Gastroesophageal sphincter (tissue), 4 donors: ENCODE results near the gene PCMTD2. TPM values are rescaled to one million over a fixed set of nuclear protein-coding genes. Genes with fewer than 3 reads are reported as not detected.

ENCODE experiments used
- ATAC-seq: fragments of 150-250 bp; one replicate; pipeline ENCODE4 v1.9.1; 2016; ENCODE audit warnings: mild to moderate bottlenecking, moderate library complexity
- H3K27ac ChIP-seq, 4 donors: fragments of 200-600 bp; sonication (generic) in 3 of 4; 1 replicate in 3 of 4; 2 replicates in 1 of 4; pipeline ENCODE4 v1.5.1; 2016 to 2019
- H3K27me3 ChIP-seq: fragments of 200-600 bp; sonication (generic); one replicate; pipeline ENCODE4 v1.5.1; 2019
- H3K36me3 ChIP-seq, 2 donors: fragments of 200-600 bp; sonication (generic); one replicate each; pipeline ENCODE4 v1.5.1; 2019; ENCODE audit warnings: control low read depth in 1 of 2
- H3K4me1 ChIP-seq, 3 donors: fragments of 200-600 bp; sonication (generic); 1 replicate in 2 of 3; 2 replicates in 1 of 3; pipeline ENCODE4 v1.5.1; 2016 to 2019; ENCODE audit warnings: control low read depth in 2 of 3
- H3K4me3 ChIP-seq, 2 donors: fragments of 200-600 bp; sonication (generic); one replicate each; pipeline ENCODE4 v1.5.1; 2019; ENCODE audit warnings: mild to moderate bottlenecking in 1 of 2, moderate library complexity in 1 of 2
- H3K9me3 ChIP-seq, 3 donors: fragments of 200-600 bp; sonication (generic); one replicate each; pipeline ENCODE4 v1.5.1; 2017 to 2019; ENCODE audit warnings: control low read depth in 2 of 3
- EP300 ChIP-seq: sonication (generic); formaldehyde crosslinking; IDR thresholded peaks from one replicate; pipeline ENCODE4 v1.6.1; 2017; ENCODE audit warnings: antibody characterized with exemption, mild to moderate bottlenecking
- POLR2A ChIP-seq, 2 donors: fragments of 450-650 bp; IDR thresholded peaks; one replicate each; pipeline ENCODE4 v1.6.1; 2017; ENCODE audit warnings: antibody characterized with exemption in 2 of 2, mild to moderate bottlenecking in 2 of 2, moderate library complexity in 1 of 2
- POLR2AphosphoS5 ChIP-seq: sonication (generic); formaldehyde crosslinking; IDR thresholded peaks from one replicate; pipeline ENCODE4 v1.6.1; 2017; ENCODE audit warnings: antibody characterized with exemption
- WGBS, 2 donors: methylation state at CpG; one replicate each; pipeline ENCODE4 v1.1.5; 2018; ENCODE audit warnings: low coverage in 1 of 2; 5-methylcytosine and 5-hydroxymethylcytosine counted together
- total RNA-seq, 4 donors: library from RNA; depleted of rRNA; stranded (reverse); fragments of >200 nt; gene quantifications; one replicate each; pipeline ENCODE4 v1.1.0, GENCODE V29; 2016
- TF ChIP-seq, protein P1 (sequence below), 4 experiments: fragments of 200-600 bp in 2 of 4; fragments of 450-650 bp in 2 of 4; sonication (generic) in 1 of 4; IDR thresholded peaks; one replicate each; pipeline ENCODE4 v1.5.1; 2017 to 2019; ENCODE audit warnings: antibody characterized with exemption in 4 of 4, mild to moderate bottlenecking in 2 of 4, moderate library complexity in 2 of 4

PCMTD2 gene
- total RNA-seq, 4 donors from 2014 or later = 46.0 to 70.0 (median 48.1) TPM

DNA sequence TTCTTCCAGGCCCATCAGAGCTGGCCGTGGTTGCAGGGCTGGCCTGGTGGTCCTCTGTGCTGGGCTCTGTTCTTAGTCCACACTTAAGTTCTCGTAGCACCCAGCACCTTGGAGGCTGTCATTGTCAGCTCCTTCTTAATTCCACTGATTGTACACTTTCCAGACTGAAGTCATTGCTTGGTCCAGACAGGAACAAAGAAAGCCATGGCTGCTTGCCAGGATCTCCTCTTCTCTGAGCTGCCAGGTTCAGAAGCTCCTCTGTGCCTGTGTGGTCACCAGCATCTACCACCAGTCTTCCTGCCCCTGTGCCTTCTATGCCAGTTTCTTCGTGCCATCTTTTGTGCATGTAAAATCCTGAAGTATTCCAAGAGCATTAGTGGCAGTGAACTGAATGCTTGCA lies 39.5 kb upstream of the PCMTD2 start:
- no peak overlapping the region for H3K27ac ChIP-seq
- no peak for ATAC-seq

DNA sequence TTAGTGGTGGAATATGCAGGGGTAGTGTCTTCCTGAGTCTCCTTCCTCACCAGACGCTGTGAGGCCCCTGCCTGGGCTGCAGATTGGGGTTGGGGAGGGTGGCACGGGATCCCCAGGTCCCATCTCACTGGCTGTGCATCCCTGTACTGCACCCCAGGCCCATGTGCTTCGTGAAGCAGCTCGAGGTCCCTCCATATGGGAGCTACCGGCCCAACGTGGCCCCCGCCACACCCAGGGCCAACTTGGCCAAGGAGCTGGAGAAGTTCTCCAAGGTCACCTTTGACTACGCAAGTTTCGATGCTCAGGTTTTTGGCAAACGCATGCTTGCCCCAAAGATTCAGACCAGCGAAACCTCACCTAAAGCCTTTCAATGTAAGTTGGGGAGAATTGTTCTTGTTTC lies 38.6 kb upstream of the PCMTD2 start:
- peaks cover 0 to 32% (median 15%) of the 10 kb centered on the region in 3 donors for H3K4me1 ChIP-seq
- H3K36me3 ChIP-seq = no peaks in the 10 kb centered on the region
- ATAC-seq = no peak
- no peaks in the 10 kb centered on the region for H3K9me3 ChIP-seq
- TF ChIP-seq, protein P1, sequence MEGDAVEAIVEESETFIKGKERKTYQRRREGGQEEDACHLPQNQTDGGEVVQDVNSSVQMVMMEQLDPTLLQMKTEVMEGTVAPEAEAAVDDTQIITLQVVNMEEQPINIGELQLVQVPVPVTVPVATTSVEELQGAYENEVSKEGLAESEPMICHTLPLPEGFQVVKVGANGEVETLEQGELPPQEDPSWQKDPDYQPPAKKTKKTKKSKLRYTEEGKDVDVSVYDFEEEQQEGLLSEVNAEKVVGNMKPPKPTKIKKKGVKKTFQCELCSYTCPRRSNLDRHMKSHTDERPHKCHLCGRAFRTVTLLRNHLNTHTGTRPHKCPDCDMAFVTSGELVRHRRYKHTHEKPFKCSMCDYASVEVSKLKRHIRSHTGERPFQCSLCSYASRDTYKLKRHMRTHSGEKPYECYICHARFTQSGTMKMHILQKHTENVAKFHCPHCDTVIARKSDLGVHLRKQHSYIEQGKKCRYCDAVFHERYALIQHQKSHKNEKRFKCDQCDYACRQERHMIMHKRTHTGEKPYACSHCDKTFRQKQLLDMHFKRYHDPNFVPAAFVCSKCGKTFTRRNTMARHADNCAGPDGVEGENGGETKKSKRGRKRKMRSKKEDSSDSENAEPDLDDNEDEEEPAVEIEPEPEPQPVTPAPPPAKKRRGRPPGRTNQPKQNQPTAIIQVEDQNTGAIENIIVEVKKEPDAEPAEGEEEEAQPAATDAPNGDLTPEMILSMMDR (IDR thresholded peaks at IDR 0.05) = no peak
- TF ChIP-seq POLR2AphosphoS5 (no peak), POLR2A (IDR thresholded peaks at IDR 0.05) (no peak), EP300 (no peak)
- no peak overlapping the region for H3K4me3 ChIP-seq
- WGBS, 2 donors = 100% methylated on average over 1 of the region's 11 CpGs; no CpG with 5 or more reads in 1 of the 2 donors
- H3K27me3 ChIP-seq = peaks cover 19% of the 10 kb centered on the region
- no peak overlapping the region for H3K27ac ChIP-seq

More for the DNA sequence above, 39.5 kb upstream of the PCMTD2 start:
- H3K36me3 ChIP-seq = no peaks in the 10 kb centered on the region
- H3K4me3 ChIP-seq = no peak overlapping the region
- H3K9me3 ChIP-seq = no peaks in the 10 kb centered on the region
- H3K27me3 ChIP-seq = peaks cover 12% of the 10 kb centered on the region
- peaks cover 0 to 34% (median 15%) of the 10 kb centered on the region in 3 donors for H3K4me1 ChIP-seq
- TF ChIP-seq EP300 (no peak), POLR2AphosphoS5 (no peak), POLR2A (IDR thresholded peaks at IDR 0.05) (no peak)
- TF ChIP-seq, protein P1 (IDR thresholded peaks at IDR 0.05) = no peak
- WGBS, 2 donors = 40 to 59% methylated on average over 2 to 3 of the region's 3 CpGs

DNA sequence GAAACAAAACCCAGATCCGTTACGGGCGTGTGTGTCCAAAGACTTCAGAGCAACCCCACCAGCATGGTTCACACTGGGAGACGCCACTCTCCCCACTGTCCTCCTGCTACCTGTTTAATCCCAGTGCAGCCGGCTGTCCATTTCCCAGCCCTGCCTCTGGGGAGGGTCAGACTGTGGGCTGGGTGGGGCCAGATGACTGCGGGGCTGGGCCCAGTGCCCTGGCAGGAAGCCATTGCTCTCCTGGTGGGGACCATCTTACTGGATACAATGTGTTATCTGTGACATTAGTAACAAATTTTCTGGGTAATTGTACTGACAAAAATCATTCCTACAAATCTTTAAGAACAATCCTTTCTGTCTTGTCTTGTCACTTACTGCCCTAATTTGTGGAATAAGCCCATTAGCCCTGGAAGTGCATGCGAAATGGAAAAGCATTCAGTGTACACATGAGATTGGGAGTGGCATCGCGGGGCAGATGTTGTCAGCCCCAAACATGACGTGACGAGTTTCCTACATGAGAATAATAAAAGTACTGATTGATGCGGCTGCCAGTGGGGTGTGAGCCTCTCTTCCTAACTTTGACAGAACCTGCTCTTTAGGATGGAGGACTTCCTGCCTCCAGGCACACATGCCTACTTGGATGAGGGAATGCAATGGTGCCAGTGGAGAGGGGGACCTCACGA lies 37.9 kb upstream of the PCMTD2 start:
- no peak for ATAC-seq
- Histone ChIP-seq H3K4me1 (peaks cover 0 to 24% (median 10%) of the 10 kb centered on the region in 3 donors), H3K36me3 (no peaks in the 10 kb centered on the region), H3K27me3 (peaks cover 24% of the 10 kb centered on the region), H3K9me3 (no peaks in the 10 kb centered on the region), H3K4me3 (no peak overlapping the region), H3K27ac (no peak overlapping the region)
- 57 to 100% methylated on average over 1 to 11 of the region's 13 CpGs for WGBS, 2 donors
- TF ChIP-seq POLR2AphosphoS5 = no peak
- no peak for TF ChIP-seq POLR2A (IDR thresholded peaks at IDR 0.05)
- TF ChIP-seq EP300 = no peak
- TF ChIP-seq, protein P1 (IDR thresholded peaks at IDR 0.05) = no peak

DNA sequence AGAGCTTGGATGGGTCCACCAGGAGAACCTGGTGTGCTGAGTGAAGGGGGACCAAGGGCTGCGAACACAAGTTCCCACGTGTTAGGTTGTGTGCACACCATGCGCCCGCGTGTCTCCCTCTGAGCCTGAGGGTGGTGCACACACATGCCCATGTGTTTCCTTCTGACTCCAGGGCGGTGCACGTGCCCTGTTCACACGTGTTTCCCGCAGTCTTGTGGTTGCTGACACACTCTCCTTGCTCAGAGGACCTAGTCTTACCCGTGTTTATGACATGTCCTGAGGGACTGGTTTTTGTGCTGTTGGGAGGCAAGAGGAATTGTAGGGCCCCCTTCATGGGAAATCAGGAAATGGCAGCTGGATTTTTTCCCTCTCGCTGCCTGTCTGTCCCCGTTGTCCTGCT lies 36.3 kb upstream of the PCMTD2 start:
- H3K36me3 ChIP-seq = no peaks in the 10 kb centered on the region
- TF ChIP-seq, protein P1 (IDR thresholded peaks at IDR 0.05) = no peak
- TF ChIP-seq POLR2A (IDR thresholded peaks at IDR 0.05) = no peak
- TF ChIP-seq EP300 = no peak
- peaks cover 33% of the 10 kb centered on the region for H3K27me3 ChIP-seq
- WGBS, 2 donors = 60 to 66% methylated on average over 3 to 9 of the region's 12 CpGs
- H3K4me3 ChIP-seq = no peak overlapping the region
- H3K27ac ChIP-seq = no peak overlapping the region
- peaks cover 0 to 13% (median 0%) of the 10 kb centered on the region in 3 donors for H3K4me1 ChIP-seq
- ATAC-seq = no peak
- no peaks in the 10 kb centered on the region for H3K9me3 ChIP-seq

DNA sequence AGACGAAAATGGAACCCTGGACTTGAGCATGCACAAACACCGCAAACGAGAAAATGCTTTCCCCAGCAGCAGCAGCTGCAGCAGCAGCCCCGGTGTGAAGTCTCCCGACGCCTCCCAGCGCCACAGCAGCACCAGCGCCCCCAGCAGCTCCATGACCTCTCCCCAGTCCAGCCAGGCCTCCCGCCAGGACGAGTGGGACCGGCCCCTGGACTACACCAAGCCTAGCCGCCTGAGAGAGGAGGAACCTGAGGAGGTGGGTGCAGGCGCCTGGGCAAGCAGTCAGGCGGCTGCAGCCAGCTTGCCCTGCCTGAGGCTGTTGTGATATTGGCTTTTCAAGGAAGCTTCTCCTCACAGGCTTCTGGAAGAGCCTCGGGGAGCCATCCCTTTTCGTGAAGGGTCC lies 35.8 kb upstream of the PCMTD2 start:
- no peak for ATAC-seq
- TF ChIP-seq, protein P1 (IDR thresholded peaks at IDR 0.05) = no peak
- TF ChIP-seq POLR2A (IDR thresholded peaks at IDR 0.05) (no peak), POLR2AphosphoS5 (no peak), EP300 (no peak)
- no peak overlapping the region for H3K4me3 ChIP-seq
- no peaks in the 10 kb centered on the region for H3K36me3 ChIP-seq
- no peak overlapping the region for H3K27ac ChIP-seq
- H3K27me3 ChIP-seq = peaks cover 36% of the 10 kb centered on the region
- H3K9me3 ChIP-seq = no peaks in the 10 kb centered on the region
- peaks cover 0 to 14% (median 0%) of the 10 kb centered on the region in 3 donors for H3K4me1 ChIP-seq
- no CpG with 5 or more reads among the region's 16 CpGs for WGBS, 2 donors
